HT1080 (cell line): ENCODE data around the gene TNS4. TPM values are rescaled to one million over a fixed set of nuclear protein-coding genes. Genes with fewer than 3 reads are reported as not detected.

Source experiments
- DNase-seq: peaks from one replicate; pipeline ENCODE4 v3.0.0-alpha.2; 2015; ENCODE audit warnings: low read depth
- total RNA-seq: library from RNA; depleted of rRNA; stranded (reverse); fragments of >200 nt; shearing (Covaris generic); gene quantifications from 2 replicates; pipeline ENCODE4 v1.2.3, GENCODE V29; 2014

The TNS4 gene
- total RNA-seq, 1 experiment from 2014 or later: 0.95 TPM

DNA sequence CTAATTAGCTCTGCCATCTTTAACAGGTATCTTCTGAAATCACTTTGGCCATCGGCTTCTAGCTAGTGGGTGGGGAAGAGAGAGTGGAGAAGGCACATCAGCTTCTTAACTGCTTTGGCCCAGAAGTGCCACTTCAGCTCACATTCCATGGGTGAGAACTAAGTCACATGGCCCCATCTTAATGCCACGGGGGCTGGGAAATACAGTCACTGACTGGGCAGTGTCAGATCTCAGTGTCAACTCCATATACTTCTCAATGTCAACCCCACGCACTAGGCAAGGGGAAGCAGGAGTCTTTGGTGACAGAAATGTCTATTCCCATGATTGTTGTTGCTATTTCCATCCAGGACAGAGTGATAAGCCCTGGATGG lies 34.5 kb upstream of the TNS4 start:
- no peak for DNase-seq

DNA sequence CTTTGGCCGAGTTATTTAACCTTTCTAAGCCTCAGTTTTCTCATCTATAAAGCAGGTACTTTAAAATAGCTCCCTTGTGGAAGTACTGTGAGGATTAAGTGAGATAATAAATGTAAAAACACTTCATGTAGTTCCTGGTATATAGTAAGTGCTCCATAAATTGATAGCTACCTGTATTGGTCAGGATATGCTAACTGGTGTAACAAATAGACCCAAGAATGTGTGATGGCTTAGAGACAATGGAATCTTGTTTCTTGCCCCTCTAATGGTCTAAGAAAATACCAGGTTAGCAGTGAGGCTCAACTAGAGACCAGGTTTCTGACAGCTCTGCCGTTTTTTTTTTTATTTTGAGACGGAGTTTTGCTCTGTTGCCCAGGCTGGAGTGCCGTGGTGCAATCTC lies 34.0 kb upstream of the TNS4 start:
- no peak for DNase-seq

DNA sequence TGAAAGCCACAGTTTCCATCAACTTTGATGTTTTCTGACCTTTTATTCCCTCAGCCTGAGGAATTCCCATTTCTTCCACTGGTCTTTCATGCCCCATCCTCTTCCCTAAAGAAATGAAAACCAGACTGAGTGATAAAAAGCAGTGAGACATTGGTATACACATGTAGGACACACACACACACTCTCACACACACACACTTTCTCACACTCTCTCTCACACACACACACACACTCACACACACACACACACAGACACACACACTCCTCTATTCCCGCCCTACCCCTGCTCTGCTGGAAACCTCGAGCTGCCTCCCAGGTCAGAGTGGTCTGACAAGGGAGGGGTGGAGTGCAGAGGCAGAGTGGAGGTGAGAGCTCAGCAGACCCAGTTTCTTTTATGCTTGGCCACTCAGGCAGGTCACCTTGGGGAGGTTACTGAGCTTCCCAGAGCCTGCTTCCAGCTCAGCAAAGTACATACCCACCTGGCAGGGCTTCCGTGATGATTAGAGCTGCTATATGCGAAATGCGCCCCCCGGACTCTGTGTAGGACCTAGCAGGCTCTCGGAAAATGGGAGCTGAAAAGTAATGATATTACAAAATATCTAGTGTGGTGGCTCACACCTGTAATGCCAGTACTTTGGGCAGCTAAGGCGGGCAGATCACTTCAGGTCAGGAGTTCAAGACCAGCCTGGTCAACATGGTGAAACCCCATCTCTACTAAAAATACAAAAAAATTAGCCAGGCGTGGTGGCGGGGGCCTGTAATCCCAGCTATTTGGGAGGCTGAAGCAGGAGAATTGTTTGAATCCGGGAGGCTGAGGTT lies 33.2 kb upstream of the TNS4 start:
- DNase-seq: no peak

- no peak for DNase-seq
These were observed 32.5 kb upstream of the TNS4 start for GRCh38 chr17:40533896-40534295.

GRCh38 chr17:40532520-40533253 lies 31.3 kb upstream of the TNS4 start:
- DNase-seq: peak; percentile 47

DNA sequence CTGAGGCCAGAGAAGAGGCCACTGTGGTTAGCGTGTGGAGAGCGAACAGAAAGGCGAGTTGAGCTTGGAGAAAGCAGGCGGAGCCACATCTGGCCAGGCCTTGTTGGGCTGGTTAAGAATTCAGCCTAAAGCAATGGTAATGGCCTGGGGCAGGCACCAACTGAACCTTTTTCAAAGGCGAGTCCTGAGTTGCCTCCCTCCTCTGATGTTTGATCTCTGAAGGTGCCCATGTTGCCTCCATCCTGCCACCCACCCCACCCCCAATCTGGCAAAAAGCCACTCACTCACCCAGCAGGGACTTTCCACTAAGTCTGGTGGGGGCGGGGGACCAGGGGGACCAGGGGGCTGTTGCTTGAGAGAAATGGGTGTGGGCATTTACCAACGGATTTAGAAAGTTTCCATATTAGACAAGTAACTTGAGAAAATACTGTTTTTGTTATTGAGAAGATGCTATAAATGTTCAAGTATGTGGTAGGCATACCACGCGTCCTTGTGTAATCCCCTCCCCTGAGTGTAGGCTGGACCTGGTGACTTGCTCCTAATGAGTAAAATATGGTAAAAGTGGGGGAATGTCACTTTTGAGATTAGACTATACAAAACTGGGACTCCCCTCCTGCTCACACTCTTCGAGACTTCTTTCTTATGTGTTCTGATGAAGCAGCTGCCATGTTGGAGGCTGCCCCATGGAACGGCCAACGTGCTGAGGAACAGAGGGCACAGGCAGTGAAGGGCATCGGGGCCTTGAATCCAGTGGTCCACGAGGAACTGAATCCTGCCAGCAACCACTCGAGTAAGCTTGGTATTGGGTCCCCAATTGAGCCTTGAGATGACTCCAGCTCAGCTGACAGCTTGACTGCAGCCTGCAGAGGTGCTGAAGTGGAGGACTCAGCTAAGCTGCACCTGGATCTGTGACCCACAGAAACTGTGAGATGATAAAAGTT lies 29.9 kb upstream of the TNS4 start:
- DNase-seq: no peak

- no peak for DNase-seq
These were observed 29.1 kb upstream of the TNS4 start for GRCh38 chr17:40530531-40530994.

DNA sequence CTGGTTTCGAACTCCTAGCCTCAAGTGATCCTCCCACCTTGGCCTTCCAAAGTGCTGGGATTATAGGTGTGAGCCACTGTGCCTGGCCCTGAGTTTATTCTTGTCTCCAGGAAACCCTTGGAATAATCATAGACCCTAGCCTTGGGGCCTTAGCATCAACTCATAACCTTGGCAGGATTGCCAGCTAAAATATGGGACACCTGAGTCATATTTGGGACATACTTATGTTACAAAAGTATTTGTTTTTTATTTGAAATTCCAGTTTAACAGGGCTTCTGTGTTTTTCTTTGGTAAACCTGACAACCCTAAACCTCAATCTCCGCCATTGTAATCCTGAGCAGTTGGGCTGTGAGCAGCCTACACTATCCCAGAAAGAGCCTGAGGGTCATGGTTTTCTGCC lies 28.6 kb upstream of the TNS4 start:
- no peak for DNase-seq

DNA sequence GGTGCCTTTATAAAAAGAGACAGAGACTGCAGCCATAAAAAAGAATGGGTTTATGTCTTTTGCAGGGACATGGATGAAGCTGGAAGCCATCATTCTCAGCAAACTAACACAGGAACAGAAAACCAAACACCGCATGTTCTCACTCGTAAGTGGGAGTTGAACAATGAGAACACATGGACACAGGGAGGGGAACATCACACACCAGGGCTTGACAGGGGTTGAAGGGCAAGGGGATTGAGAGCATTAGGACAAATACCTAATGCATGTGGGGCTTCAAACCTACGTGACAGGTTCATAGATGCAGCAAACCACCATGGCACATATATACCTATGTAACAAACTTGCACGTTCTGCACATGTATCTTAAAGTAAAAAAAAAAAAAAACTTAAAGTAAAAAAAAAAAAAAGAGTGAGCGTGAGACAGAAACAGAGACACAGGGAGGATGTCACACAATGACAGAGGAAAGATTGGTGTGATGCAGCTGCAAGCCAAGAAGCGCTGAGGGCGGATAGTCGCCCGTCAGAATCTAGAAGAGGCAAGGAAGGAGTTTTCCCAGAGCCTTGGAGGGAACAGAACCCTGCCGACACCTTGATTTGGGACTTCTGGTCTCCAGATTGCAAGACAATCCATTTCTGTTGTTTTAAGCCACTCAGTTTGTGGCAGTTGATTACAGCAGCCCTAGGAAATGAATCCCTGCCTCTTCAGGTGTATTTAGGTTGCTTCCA lies 27.4 kb upstream of the TNS4 start:
- no peak for DNase-seq

- no peak for DNase-seq
These were observed 25.2 kb upstream of the TNS4 start for GRCh38 chr17:40526668-40527067.

- no peak for DNase-seq
These were observed 23.9 kb upstream of the TNS4 start for GRCh38 chr17:40525294-40525693.

- DNase-seq: no peak
These were observed 23.0 kb upstream of the TNS4 start for GRCh38 chr17:40524243-40524965.

- no peak for DNase-seq
These were observed 21.5 kb upstream of the TNS4 start for GRCh38 chr17:40522961-40523310.

GRCh38 chr17:40522250-40522960 lies 21.0 kb upstream of the TNS4 start:
- no peak for DNase-seq

DNA sequence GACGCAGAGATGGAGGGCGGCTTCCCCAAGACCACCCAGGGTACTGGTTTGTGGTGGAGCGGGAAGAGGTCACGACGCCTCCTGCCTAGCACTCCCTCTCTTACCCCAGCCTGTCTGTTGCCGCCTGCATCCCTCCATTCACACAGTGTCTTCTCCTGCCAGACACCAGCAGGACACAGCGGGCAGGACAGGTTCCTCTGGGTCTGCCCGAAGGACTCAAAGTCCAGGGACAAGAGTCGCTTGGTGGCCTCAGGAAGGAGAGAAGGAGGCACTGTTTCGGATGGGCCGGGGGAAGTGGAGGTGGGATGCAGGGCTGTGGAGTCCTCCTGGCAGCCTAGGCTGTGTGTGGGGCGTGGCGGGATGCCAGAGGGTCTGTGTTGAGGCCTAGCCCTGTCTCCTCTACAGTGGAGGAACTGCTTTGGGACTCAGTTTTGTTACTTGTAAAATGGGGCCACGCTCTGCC lies 19.6 kb upstream of the TNS4 start:
- DNase-seq: no peak

GRCh38 chr17:40519089-40519775 lies 17.8 kb upstream of the TNS4 start:
- DNase-seq: no peak

DNA sequence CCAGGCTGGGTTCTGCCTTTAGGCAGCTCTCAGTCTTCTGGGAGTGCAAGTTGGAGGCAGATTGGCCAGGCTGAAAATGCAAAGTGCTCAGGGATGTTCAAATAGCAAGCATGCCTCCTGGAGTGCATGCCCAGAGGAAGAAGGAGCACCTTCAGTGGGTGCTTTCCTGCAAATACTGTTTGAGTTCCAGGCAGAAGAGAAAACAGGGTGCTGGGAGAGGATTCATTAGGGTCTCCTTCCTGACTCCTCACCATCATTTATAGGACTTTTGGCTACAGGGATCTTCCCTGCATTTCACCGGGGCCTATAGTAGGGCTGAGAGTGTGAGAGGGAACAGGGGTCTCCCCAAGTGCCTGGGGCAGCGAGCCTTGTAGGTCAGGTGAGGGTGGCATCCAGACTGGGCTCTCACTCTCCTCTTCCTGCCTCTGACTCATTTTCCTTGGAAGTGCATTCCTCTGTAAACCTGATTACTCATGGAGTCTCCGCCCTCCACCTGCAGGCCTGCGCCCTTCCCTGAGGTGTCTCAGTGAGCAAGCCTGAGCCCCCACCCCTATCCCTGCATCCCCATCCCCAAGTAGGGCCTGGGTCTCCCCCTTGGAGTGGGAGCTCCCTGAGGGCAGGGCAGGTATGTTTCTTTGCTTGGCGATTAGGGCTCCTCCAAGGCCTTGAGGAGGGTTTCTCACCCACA lies 17.1 kb upstream of the TNS4 start:
- peak; percentile 91 for DNase-seq

DNA sequence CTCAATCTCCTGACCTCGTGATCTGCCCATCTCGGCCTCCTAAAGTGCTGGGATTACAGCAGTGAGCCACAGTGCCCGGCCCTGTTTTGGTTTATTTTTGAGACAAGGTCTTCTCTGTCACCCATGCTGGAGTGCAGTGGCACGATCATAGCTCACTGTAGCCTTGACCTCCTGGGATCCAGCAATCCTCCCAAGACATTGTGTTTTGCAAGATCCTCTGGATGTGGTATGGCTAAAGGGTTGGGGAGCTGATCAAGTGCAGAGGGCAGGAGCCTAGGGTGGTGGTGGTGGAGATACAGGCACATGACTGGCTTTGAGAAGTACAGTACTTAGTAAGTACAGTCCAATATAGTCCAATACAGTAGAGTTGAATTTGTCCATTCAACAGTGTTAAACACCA lies 16.6 kb upstream of the TNS4 start:
- no peak for DNase-seq
